ENCODE data around the gene SLC52A3. TPM values are rescaled to one million over a fixed set of nuclear protein-coding genes. Genes with fewer than 3 reads are reported as not detected.
A peak's percentile ranks its signal among the peaks of the same experiment; 100 is the strongest.

SLC52A3 gene
- total and polyA plus RNA-seq, 2 of the 13 experiments (the other 11 are each of a cell fraction or from before 2014, with no cell fraction given), result 0.03 TPM; not detected in 1

DNA sequence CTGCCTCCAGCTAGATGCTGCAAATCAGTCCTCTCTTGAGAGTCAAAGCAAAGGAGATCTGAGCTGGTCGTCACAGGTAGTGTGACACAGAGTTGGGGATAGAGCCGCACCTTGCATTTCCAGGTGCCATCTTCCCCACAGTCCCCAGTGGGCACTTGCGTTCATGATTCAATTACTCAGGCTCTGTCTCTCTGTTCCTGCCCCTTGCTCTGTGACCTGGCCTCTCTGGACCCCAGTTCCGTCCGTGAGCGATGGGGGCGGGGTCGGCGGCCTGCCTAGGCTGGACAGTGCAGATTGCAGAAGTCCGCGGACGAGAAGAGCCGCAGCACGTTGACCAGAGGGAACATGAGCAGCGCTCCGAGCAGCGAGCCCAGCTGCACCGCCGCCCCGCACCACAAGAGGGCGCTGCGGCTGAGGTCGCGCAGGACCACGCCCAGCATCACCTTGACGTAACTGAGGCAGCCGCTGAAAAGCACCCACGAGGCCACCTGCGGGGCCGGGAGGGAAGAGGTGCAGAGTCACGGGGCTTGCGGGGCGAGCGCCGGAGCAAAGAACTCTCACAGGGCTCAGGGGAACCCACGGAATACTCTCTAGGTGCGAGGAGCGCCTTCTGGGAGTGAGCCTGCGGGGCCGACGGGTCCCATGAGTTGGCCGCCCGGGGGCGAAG, 7.4 kb downstream of the SLC52A3 start (continued):
- TF ChIP-seq HNF4G (IDR thresholded peaks at IDR 0.05; ENCODE audit: borderline replicate concordance, low read depth, low read length) (no peak), HNF4G (CRISPR knock-in tag; IDR thresholded peaks at IDR 0.05; ENCODE audit: borderline replicate concordance, low read depth) (no peak), ZNF343 (CRISPR knock-in tag; IDR thresholded peaks at IDR 0.05) (no peak), CREM (IDR thresholded peaks at IDR 0.05) (no peak), CREM (CRISPR knock-in tag; IDR thresholded peaks at IDR 0.05) (no peak), ZFX (CRISPR knock-in tag; IDR thresholded peaks at IDR 0.05; ENCODE audit: low read depth) (peak; percentile 44; the same call in 1 of the 2 replicates), SIX4 (CRISPR knock-in tag; IDR thresholded peaks at IDR 0.05) (no peak), ZNF546 (CRISPR knock-in tag; conservative IDR thresholded peaks at IDR 0.05) (no peak), NR1H2 (CRISPR knock-in tag; IDR thresholded peaks at IDR 0.05; ENCODE audit: borderline replicate concordance, low read depth) (no peak), HDAC1 (CRISPR knock-in tag; IDR thresholded peaks at IDR 0.05) (no peak), PHF21A (CRISPR knock-in tag; IDR thresholded peaks at IDR 0.05) (no peak), SYNCRIP (IDR thresholded peaks at IDR 0.05; ENCODE audit: insufficient read depth, low read depth, low read length) (no peak), TARDBP (CRISPR knock-in tag; IDR thresholded peaks at IDR 0.05) (no peak), HNRNPL (IDR thresholded peaks at IDR 0.05; ENCODE audit: low read depth, low read length) (no peak), PHB2 (IDR thresholded peaks at IDR 0.05; ENCODE audit: partially characterized antibody) (no peak), TCF12 (IDR thresholded peaks at IDR 0.05) (no peak), TCF12 (CRISPR knock-in tag; IDR thresholded peaks at IDR 0.05) (no peak), JDP2 (CRISPR knock-in tag; IDR thresholded peaks at IDR 0.05; ENCODE audit: borderline replicate concordance) (no peak), ZNF20 (CRISPR knock-in tag; IDR thresholded peaks at IDR 0.05) (no peak), BHLHE40 (IDR thresholded peaks at IDR 0.05; ENCODE audit: low read length) (peak; percentile 55; the same call in 1 of the 2 replicates), XBP1 (CRISPR knock-in tag; IDR thresholded peaks at IDR 0.05) (no peak), PCBP1 (IDR thresholded peaks at IDR 0.05; ENCODE audit: borderline replicate concordance, low read depth, low read length) (0 out of 2 replicates have a peak, but pooled peaks have one; percentile 9), RXRA (CRISPR knock-in tag; IDR thresholded peaks at IDR 0.05) (peak; percentile 37; the same call in 1 of the 2 replicates), HOXA5 (CRISPR knock-in tag; IDR thresholded peaks at IDR 0.05) (no peak), ZNF547 (CRISPR knock-in tag; IDR thresholded peaks at IDR 0.05) (no peak), POGZ (CRISPR knock-in tag; IDR thresholded peaks at IDR 0.05) (peak; percentile 68; the same call in 1 of the 2 replicates)
- TF ChIP-seq, protein P1, sequence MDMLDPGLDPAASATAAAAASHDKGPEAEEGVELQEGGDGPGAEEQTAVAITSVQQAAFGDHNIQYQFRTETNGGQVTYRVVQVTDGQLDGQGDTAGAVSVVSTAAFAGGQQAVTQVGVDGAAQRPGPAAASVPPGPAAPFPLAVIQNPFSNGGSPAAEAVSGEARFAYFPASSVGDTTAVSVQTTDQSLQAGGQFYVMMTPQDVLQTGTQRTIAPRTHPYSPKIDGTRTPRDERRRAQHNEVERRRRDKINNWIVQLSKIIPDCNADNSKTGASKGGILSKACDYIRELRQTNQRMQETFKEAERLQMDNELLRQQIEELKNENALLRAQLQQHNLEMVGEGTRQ (IDR thresholded peaks at IDR 0.05; ENCODE audit: low read depth, low read length), result no peak
- TF ChIP-seq, protein P1 (CRISPR knock-in tag; IDR thresholded peaks at IDR 0.05; ENCODE audit: borderline replicate concordance), result no peak
- TF ChIP-seq, protein P2, sequence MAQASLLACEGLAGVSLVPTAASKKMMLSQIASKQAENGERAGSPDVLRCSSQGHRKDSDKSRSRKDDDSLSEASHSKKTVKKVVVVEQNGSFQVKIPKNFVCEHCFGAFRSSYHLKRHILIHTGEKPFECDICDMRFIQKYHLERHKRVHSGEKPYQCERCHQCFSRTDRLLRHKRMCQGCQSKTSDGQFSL (CRISPR knock-in tag; IDR thresholded peaks at IDR 0.05), result no peak
- TF ChIP-seq, protein P3, sequence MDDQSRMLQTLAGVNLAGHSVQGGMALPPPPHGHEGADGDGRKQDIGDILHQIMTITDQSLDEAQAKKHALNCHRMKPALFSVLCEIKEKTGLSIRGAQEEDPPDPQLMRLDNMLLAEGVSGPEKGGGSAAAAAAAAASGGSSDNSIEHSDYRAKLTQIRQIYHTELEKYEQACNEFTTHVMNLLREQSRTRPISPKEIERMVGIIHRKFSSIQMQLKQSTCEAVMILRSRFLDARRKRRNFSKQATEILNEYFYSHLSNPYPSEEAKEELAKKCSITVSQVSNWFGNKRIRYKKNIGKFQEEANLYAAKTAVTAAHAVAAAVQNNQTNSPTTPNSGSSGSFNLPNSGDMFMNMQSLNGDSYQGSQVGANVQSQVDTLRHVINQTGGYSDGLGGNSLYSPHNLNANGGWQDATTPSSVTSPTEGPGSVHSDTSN (CRISPR knock-in tag; IDR thresholded peaks at IDR 0.05; ENCODE audit: borderline replicate concordance), result no peak
